Raji (cell line): ENCODE results near the gene TBC1D25.

Experiments
- POLR2A ChIP-seq: IDR thresholded peaks from 2 replicates; pipeline ENCODE4 v1.6.1; 2011; ENCODE audit warnings: low read depth, low read length, control low read depth; ENCODE audit not compliant: insufficient read depth

TBC1D25 gene

GRCh38 chrX:48538641-48539344 lies 721 bp upstream of the TBC1D25 start:
- TF ChIP-seq POLR2A, result no peak

DNA sequence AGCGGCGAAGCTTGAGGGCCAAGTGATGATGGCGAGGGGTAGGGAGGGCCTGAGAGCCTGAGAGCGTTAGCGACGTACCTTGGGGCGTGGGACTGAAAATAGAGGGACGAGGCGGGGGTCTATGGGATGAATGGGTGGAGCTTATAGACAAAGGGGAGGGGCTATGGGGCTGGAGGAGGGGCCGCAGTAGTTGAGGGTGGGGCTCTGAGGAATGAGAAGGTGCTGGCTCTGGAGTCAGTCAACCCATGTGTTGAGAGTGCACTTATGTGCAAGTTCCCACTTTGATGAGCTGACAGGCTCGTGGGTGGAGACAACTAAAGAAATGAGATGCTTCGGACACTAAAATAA lies 488 bp downstream of the TBC1D25 start:
- peak; percentile 49; the same call in 1 of the 2 replicates for TF ChIP-seq POLR2A

GRCh38 chrX:48540480-48540879 lies 966 bp downstream of the TBC1D25 start:
- TF ChIP-seq POLR2A, result no peak

GRCh38 chrX:48541140-48541814 lies 1.8 kb downstream of the TBC1D25 start:
- no peak for TF ChIP-seq POLR2A

DNA sequence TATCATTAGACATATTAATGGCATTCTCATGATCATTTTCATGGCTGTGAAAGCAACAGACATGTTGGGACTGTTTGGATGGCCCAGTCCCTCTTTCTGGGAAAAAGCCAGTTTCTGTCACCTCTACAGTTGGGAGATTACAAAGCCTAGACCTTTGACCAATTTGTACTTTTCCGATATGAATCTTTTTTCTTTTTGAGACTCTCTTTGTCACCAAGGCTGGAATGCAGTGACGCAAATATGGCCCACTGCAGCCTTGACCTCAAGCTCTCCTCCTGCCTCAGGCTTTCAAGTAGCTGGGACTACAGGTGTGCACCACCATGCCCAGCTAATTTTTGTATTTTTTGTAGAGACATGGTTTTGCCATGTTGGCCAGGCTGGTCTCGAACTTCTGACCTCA lies 9.4 kb downstream of the TBC1D25 start:
- TF ChIP-seq POLR2A, result no peak

DNA sequence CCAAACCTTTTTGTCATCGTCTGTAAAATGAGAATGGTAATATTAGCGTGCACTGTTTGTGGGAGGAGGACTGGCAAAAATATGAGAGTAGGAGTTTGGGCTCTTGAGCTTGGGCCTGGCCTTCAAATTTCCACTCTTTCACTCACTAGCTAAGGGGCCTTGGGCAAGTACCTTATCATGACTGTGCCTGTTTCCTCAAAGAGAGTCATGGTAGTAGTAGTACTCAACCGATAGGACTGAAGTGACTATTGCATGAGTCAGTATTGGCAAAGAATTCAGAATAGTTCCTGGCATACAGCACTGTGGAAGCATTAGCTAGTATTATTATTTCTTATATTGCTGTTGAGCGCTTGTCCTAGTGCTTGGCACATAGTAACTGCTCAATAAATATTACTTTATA lies 18.8 kb downstream of the TBC1D25 start:
- no peak for TF ChIP-seq POLR2A

DNA sequence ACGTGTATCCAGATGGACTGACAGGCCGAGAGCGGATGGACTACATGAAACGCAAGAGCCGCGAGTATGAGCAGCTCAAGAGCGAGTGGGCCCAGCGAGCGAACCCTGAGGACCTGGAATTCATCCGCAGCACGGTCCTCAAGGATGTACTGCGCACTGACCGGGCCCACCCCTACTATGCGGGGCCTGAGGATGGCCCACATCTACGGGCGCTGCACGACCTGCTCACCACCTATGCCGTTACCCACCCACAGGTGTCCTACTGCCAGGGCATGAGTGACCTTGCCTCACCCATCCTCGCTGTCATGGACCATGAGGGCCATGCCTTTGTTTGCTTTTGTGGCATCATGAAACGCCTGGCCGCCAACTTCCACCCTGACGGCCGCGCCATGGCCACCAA lies 20.1 kb downstream of the TBC1D25 start:
- no peak for TF ChIP-seq POLR2A

- no peak for TF ChIP-seq POLR2A
These were observed 20.5 kb downstream of the TBC1D25 start for GRCh38 chrX:48560056-48560455.

DNA sequence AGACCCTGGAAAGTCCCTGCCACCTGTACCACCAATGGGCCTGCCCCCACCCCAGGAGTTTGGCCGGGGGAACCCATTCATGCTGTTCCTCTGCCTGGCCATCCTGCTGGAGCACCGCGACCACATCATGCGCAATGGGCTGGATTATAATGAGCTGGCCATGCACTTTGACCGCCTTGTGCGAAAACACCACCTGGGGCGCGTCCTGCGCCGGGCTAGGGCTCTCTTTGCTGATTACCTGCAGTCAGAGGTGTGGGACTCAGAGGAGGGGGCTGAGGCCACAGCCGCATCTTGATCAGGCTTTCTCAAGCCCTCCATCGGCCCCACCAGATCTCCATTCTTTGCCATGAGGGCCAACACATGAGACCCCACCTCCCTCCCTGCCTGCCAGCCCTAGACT lies 21.2 kb downstream of the TBC1D25 start:
- no peak for TF ChIP-seq POLR2A

GRCh38 chrX:48569958-48570357 lies 30.4 kb downstream of the TBC1D25 start:
- TF ChIP-seq POLR2A, result no peak

DNA sequence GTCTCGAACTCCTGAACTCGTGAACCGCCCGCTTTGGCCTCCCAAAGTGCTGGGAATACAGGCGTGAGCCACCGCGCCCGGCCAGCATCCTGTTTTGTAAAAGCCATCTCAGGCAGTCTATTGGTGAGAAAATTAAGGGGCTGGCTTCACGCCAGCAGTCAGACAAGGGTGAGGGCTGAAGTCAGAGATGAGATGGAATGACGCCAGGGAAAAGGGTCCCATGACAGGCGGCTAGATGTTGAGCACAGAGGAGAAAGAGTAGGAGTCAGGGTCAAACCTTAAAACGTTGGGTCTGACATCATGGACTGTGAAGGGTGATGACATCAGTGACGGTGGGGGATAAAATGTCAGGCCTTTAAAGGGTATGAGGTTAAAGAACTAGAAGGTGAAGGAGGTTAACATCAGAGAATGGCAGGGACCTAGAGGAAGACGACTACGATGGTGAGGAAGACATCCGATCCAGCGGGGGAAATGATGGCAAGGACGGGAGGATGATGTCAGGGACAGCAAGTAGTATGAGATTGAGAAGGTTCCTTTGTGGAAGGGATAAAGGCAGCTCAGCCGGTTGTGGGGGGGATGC lies 34.3 kb downstream of the TBC1D25 start:
- TF ChIP-seq POLR2A, result no peak

GRCh38 chrX:48574270-48575266 lies 35.1 kb downstream of the TBC1D25 start, which contains the start of gene RBM3:
TSS of gene RBM3 (plus strand) at chrX:48574484. CDS start at chrX:48575181, 697 bp downstream.
- peak; percentile 65 for TF ChIP-seq POLR2A

DNA sequence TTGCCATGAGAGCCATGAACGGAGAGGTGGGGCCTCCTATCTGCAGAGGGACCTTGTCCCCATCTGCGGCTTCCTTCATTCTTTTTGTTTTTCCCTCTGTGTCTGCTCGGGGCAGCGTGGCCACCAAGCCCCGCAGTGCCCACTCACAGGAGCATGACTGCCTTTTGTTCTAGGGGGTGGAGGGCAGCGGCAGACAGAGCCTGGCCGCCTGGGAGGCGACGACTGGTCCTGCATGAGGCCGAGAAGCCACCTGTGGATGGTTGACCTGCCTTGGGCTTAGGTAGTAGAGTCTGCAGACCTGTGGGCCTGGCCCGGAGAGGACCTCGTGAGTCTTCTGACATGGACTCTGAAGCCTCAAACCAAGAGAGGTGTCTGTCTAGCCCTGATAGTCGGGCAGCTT lies 36.1 kb downstream of the TBC1D25 start:
- no peak for TF ChIP-seq POLR2A

- TF ChIP-seq POLR2A, result no peak
These were observed 36.6 kb downstream of the TBC1D25 start for GRCh38 chrX:48576108-48576507.

DNA sequence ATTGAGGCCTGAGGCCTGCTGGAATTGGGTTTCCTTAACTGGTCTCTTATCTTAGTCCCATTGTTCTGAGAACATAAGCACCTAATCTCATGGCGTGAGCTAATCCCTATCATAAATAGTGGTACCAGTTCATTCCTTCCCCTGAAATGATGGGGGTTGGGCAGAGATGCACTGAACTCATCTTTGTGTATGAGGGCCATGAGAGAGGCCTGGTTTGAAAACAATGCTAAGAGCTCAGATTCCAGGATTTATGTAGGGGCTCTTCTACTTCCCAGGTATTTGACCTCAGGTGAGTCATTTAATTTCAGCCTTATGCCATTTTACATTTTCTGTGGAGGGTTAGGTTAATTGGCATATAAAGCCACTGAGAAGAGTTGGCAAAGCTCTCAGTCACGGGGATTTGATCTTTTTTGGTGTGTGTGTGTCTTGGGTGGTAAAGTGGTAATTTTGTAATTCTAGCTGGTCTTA lies 39.2 kb downstream of the TBC1D25 start:
- TF ChIP-seq POLR2A, result no peak
